Activated T-helper 17 cell treated with anti-CD3 and anti-CD28 coated beads, Interleukin-2, amount 50 U/mL, for 72 hours (primary cell): ENCODE results near the gene ZC2HC1C. TPM values are rescaled to one million over a fixed set of nuclear protein-coding genes. Genes with fewer than 3 reads are reported as not detected.
"Not testable (repeated sequence)": the region's sequence is repeated elsewhere in the genome, so short reads cannot be mapped to it uniquely, and the experiment has no call there.

Source experiments
- ATAC-seq: fragments of 150-1000 bp; cut with Tn5 transposase; replicated peaks from 2 replicates; pipeline ENCODE4 v1.10.0; 2021; ENCODE audit warnings: mild to moderate bottlenecking, moderate library complexity
- H3K27ac Mint-ChIP-seq: one replicate; pipeline ENCODE4 v1.8.0; 2022; ENCODE audit warnings: mixed read lengths
- H3K27me3 Mint-ChIP-seq: one replicate; pipeline ENCODE4 v1.8.0; 2022; ENCODE audit warnings: mixed read lengths
- H3K36me3 Mint-ChIP-seq: one replicate; pipeline ENCODE4 v1.8.0; 2022; ENCODE audit warnings: low read depth, mild to moderate bottlenecking, mixed read lengths
- H3K4me1 Mint-ChIP-seq: one replicate; pipeline ENCODE4 v1.8.0; 2022; ENCODE audit warnings: mixed read lengths
- H3K4me3 Mint-ChIP-seq: one replicate; pipeline ENCODE4 v1.8.0; 2022; ENCODE audit warnings: mild to moderate bottlenecking, mixed read lengths
- H3K9me3 Mint-ChIP-seq: one replicate; pipeline ENCODE4 v1.8.0; 2022; ENCODE audit warnings: mixed read lengths
- total RNA-seq, 2 donors: library from RNA; stranded (reverse); gene quantifications; one replicate each; pipeline ENCODE4 v1.2.3, GENCODE V29; 2022

Gene ZC2HC1C
- total RNA-seq, 2 donors from 2014 or later, result 2.2 to 3.7 TPM

DNA sequence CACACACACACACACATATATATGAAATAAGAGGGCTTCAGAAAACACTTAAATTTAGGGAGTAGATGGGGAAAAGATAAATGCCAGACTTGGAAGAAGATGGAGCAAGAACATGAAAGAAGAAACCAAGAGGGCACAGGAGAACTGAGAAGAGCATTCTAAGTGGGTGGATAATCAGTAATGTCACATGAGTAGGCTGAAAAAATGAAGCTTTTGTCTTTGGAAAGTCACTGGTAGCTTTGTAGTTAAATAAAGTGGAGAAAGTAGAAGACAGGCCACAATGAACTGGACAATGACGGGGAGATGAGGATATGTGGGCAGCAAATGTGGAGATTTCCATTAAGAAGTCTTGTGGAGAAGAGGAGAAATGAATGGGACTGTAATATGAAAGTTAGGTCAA is 2.2 kb upstream of the ZC2HC1C start:
- ATAC-seq, result no peak
- Mint-ChIP-seq H3K9me3 (no peaks in the 10 kb centered on the region), H3K4me1 (no peaks in the 10 kb centered on the region), H3K36me3 (no peaks in the 10 kb centered on the region), H3K27me3 (no peaks in the 10 kb centered on the region), H3K27ac (no peak overlapping the region), H3K4me3 (no peak overlapping the region)

DNA sequence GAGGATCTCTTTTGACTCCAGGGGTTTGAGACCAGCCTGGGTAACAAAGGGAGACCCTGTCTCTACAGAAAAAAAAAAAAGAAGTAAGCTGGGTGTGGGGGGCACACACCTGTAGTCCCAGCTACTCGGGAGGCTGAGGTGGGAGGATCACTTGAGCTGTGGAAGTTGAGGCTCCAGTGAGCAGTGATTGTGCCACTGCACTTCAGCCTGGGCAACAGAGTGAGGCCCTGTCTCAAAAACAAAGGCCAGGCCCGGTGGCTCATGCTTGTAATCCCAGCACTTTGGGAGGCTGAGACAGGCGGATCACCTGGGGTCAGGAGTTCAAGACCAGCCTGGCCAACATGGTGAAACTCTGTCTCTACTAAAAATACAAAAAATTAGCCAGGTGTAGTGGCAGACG is 1.7 kb upstream of the ZC2HC1C start:
- H3K4me1 Mint-ChIP-seq, H3K4me3 Mint-ChIP-seq, H3K36me3 Mint-ChIP-seq, ATAC-seq, H3K27me3 Mint-ChIP-seq, H3K27ac Mint-ChIP-seq, H3K9me3 Mint-ChIP-seq: not testable (repeated sequence)

DNA sequence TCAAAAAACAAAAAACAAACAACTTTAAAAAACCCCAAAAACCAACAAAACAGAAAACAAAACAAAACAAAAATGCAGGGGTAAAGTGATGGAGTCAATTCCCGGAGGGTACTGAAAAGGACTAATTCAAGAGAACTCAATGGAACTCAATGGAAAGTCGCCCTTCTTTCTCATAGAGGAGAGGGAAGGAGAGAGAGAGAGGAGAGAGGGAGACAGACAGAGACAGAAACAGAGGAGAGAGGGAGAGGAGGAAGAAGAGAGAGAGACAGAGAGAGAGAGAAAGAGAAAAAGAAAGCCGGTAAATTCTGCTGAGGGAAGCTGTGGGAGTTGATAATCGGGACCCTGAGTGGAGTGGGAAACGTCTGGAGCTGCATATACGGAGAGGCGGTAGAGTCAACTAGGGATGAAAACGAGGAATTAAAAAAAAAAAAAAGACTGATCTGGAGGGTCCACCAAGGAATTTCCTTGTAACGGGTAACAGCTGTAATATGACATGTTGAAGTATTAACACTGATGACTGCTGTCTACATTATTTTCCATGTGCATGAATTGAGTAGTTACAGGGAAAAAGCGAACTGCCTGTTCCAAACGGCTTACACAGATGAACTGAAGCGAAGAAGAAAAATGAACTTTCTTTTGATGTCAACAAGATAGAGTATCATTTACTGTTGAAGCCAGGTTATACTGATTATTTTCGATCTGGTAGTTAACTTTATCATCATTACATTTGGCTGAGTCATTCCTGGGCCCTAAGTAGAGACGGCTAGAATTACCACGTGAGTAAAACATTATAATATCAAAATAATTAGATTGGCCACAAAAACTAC is 934 bp upstream of the ZC2HC1C start:
- Mint-ChIP-seq H3K36me3 (no peaks in the 10 kb centered on the region), H3K27me3 (no peaks in the 10 kb centered on the region), H3K27ac (no peak overlapping the region), H3K4me3 (no peak overlapping the region), H3K4me1 (no peaks in the 10 kb centered on the region), H3K9me3 (no peaks in the 10 kb centered on the region)
- ATAC-seq, result peak; percentile 13

DNA sequence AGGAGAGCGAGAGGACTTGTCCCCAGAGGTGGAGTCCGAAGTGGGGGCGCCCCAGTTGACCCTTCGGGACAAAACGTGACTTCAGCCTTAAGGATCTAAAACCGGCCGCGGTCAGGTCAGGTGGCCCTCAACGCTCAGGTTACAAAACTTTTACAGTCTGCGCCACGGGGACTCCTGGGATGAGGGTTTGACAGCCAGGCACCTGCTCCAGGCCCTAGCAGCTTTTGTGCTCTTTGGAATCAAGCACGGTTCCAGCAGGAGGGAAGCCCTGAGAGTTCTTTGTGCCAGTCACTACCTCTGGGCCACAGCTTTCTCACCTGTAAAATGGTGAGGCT is 337 bp downstream of the ZC2HC1C start:
- Mint-ChIP-seq H3K36me3 (no peaks in the 10 kb centered on the region), H3K9me3 (no peaks in the 10 kb centered on the region), H3K4me3 (no peak overlapping the region), H3K4me1 (no peaks in the 10 kb centered on the region), H3K27me3 (no peaks in the 10 kb centered on the region), H3K27ac (no peak overlapping the region)
- ATAC-seq, result no peak

DNA sequence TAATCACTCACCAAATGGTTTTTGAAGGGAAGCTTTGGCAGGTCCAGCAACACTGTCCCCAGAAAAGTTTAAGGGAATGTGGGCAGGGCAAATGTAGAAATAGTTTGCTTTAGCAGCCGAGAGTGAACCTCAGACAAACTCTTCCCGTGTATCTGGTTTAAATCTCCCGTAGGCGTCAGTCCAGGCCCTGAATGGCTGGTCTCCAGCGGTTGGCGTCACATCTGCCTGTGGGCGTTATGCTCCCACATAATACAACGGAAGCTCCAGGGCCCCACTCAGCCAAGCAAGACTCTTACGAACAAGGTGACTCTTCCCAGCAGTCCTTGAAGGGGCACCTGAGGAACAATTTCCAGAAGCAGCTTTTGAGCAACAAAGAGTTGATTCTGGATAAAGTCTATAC is 942 bp downstream of the ZC2HC1C start:
- Mint-ChIP-seq H3K4me3 (no peak overlapping the region), H3K27me3 (no peaks in the 10 kb centered on the region), H3K9me3 (no peaks in the 10 kb centered on the region), H3K4me1 (no peaks in the 10 kb centered on the region), H3K27ac (no peak overlapping the region), H3K36me3 (no peaks in the 10 kb centered on the region)
- ATAC-seq, result no peak

DNA sequence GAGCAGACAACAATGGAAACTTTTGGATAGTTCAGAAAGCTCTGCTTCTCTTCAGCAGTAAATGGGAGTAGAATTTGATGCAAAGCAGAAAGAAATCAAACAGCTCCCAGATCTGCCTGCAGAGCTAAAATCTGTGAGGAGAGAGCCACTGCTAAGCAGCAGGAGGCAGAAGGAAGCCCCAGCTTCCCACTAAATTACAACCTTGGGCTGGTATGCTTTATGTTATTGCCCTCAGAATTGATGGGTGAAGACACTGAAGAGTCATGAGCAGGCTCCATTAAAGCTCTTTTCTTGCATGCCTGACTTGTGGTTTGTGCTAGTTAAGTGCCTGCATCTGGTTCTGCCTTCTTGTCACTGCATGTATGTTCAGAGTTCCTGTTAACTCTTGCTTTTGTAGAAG is 8.4 kb downstream of the ZC2HC1C start:
- Mint-ChIP-seq H3K4me3 (no peak overlapping the region), H3K36me3 (peaks cover 8% of the 10 kb centered on the region), H3K27ac (no peak overlapping the region), H3K9me3 (no peaks in the 10 kb centered on the region), H3K4me1 (no peaks in the 10 kb centered on the region), H3K27me3 (no peaks in the 10 kb centered on the region)
- ATAC-seq, result no peak

DNA sequence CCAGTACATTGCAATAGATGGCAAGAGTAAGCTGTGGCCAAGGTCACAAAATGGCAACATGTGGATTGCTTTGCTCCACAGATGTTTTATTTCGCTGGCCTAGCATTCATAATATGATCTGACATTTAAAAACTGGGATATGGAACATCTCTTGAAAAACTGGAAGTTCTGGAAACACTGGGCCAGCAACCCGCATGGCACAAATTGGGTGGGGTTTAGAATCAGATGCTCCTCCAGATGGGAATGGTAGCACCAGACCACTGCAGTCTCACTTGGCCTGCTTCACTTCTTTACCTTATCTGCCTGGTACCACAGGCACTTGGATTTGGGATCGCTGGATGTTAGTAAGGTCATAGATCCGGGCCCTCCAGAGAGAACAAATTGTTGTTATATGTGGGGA is 10.1 kb downstream of the ZC2HC1C start:
- no peaks in the 10 kb centered on the region for H3K27me3 Mint-ChIP-seq
- no peaks in the 10 kb centered on the region for H3K9me3 Mint-ChIP-seq
- peaks cover 25% of the 10 kb centered on the region for H3K36me3 Mint-ChIP-seq
- no peak for ATAC-seq
- no peak overlapping the region for H3K4me3 Mint-ChIP-seq
- H3K4me1 Mint-ChIP-seq, result no peaks in the 10 kb centered on the region
- H3K27ac Mint-ChIP-seq, result no peak overlapping the region

DNA sequence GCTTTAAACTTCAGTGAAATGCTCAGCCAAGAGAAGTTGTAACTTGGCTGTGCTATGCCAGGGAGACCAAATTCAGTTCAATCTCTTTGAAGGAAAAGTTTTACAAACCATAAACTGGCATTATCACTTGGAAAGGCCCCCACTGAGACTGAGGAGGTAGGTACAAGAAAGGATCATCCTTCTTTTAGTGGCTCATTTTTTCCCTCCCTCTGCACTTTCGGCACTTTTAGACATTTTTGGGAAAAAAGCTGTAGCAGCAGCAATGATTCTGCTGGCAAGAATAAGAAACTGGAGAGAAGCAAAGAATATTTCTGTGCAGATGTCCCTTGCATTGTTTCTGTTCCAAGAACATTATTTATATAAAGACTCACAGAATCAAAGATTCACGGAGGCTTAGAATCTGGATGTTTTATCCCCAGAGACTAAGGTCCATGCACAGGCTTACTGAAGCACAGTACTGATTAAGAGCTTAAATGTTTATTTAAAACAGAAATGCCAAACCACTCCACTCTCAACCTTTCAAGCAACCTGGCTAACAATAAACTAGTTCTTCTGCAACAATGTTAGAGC is 12.3 kb downstream of the ZC2HC1C start:
- H3K27ac Mint-ChIP-seq, result no peak overlapping the region
- no peaks in the 10 kb centered on the region for H3K9me3 Mint-ChIP-seq
- peaks cover 47% of the 10 kb centered on the region for H3K36me3 Mint-ChIP-seq
- ATAC-seq, result no peak
- H3K27me3 Mint-ChIP-seq, result no peaks in the 10 kb centered on the region
- no peaks in the 10 kb centered on the region for H3K4me1 Mint-ChIP-seq
- no peak overlapping the region for H3K4me3 Mint-ChIP-seq

DNA sequence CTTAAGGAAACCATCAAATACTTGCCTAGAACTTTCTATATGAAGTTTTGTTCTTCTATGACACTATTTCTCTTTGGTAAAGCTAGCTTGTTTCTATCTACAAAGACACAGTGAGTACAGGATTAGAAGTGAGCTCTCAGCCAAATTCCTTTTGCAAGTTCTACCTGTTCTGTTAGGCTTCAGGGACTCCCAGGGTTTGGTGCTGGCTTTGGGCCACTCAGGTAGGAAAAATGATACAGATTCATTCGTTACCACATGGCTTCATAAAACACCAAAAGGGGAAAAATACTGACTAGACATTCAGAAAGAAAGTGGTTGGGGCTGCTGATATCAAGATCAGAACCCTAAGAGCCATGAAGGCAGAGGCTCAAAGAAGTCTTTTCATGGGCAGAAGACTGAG is 13.8 kb downstream of the ZC2HC1C start:
- no peaks in the 10 kb centered on the region for H3K27me3 Mint-ChIP-seq
- H3K4me3 Mint-ChIP-seq, result no peak overlapping the region
- no peaks in the 10 kb centered on the region for H3K4me1 Mint-ChIP-seq
- H3K27ac Mint-ChIP-seq, result peak overlapping the region; percentile 52
- no peaks in the 10 kb centered on the region for H3K9me3 Mint-ChIP-seq
- ATAC-seq, result no peak
- H3K36me3 Mint-ChIP-seq, result peaks cover 62% of the 10 kb centered on the region

DNA sequence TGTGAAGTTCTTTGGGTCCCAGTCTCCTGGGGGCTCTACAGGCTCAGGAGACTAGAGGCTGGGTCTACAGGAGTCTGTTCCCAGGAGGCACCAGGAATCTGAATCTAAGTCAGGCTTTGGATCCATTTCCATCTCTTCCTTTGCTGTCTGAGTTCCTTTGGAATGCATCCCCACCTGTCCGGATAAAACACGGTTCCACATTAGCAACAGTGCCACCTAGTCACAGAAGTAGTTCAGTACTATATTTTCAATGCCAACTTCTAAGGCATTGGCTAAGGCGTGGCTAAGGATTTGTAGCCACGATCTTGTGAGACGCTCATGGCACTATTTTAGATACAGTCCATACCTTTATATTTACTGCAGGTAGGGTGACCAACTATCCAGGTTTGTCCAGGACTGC is 15.1 kb downstream of the ZC2HC1C start:
- H3K27ac Mint-ChIP-seq, result peak overlapping the region; percentile 52

DNA sequence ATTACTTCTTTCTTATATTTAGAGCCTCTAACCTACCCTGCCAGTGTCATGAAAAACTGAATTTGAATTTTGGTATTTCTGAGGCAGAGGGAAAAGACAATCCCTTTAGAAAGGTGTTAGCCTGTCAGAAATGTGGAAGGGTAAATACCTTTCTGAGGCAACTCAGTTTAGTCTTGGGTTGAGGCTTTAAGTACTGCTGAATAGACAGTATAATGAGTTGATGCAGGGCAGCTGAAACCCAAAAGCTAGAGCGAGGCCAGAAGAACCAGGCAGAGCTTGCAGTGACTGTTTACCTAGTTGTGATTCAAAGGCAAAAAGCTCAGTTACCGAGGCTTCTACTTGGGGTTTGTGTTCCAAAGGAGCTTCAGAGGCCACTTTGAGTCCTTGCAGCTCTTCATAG is 18.7 kb downstream of the ZC2HC1C start:
- Mint-ChIP-seq H3K27ac (no peak overlapping the region), H3K36me3 (peaks cover 89% of the 10 kb centered on the region), H3K27me3 (no peaks in the 10 kb centered on the region), H3K4me3 (no peak overlapping the region), H3K9me3 (no peaks in the 10 kb centered on the region), H3K4me1 (no peaks in the 10 kb centered on the region)
- no peak for ATAC-seq

More for the DNA sequence above, 15.1 kb downstream of the ZC2HC1C start:
- no peaks in the 10 kb centered on the region for H3K9me3 Mint-ChIP-seq
- H3K36me3 Mint-ChIP-seq, result peaks cover 69% of the 10 kb centered on the region
- no peak overlapping the region for H3K4me3 Mint-ChIP-seq
- ATAC-seq, result no peak
- H3K27me3 Mint-ChIP-seq, result no peaks in the 10 kb centered on the region
- H3K4me1 Mint-ChIP-seq, result no peaks in the 10 kb centered on the region

DNA sequence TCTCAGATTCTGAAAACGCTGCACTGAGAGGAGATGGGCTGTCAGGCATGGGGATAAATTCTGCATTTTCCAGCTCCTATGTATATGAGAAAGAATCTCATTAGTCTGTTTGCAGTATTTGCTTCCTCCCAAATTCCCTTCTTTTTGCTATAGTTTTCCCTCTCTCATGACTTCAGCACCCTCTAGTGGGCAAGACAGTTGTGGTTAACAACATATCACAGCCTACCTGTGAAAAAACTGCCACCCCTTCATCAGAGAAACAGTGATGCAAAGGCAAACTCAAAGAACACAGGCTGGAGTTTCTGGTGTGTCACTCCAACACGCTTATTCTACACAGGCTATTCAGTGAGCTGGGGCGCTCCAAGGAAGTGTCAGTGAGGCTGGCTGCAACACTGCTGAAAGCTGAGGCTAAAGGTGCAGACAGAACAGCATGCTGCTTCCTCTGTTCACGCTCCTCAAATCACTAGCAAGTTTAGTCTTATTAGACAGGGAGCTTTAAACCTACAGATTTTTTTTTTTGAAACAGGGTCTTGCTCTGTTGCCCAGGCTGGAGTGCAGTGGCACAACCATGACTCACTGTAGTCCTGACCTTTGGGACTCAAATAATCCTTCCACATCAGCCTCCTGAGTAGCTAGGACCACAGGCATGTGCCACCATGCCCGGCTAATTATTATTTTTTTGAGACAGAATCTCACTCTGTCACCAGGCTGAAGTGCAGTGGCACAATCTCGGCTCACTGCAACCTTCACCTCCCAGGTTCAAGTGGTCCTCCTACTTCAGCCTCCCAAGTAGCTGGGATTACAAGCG is 19.3 kb downstream of the ZC2HC1C start:
- Mint-ChIP-seq H3K27me3 (no peaks in the 10 kb centered on the region), H3K27ac (no peak overlapping the region), H3K36me3 (peaks cover 87% of the 10 kb centered on the region), H3K4me3 (no peak overlapping the region), H3K9me3 (no peaks in the 10 kb centered on the region), H3K4me1 (no peaks in the 10 kb centered on the region)
- peak; percentile 63 for ATAC-seq

DNA sequence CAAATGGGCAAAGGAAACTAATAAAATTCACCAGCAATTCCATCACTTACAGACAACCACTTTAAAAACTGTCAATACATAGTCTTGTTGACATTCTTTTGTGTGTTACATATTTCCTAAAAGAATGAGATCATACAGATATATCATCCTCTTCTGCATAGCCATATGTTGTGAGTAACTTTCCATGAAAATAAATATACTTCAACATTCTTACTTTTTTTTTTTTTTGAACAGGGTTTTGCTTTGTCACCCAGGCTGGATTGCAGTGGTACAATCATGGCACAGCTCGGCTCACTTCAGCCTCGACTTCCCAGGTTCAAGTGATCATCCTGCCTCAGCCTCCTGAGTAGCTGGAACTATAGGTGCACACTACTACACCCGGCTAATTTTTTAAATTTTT is 20.9 kb downstream of the ZC2HC1C start:
- no peaks in the 10 kb centered on the region for H3K9me3 Mint-ChIP-seq
- peaks cover 87% of the 10 kb centered on the region for H3K36me3 Mint-ChIP-seq
- H3K4me3 Mint-ChIP-seq, result no peak overlapping the region
- no peak overlapping the region for H3K27ac Mint-ChIP-seq
- H3K4me1 Mint-ChIP-seq, result no peaks in the 10 kb centered on the region
- no peak for ATAC-seq
- H3K27me3 Mint-ChIP-seq, result no peaks in the 10 kb centered on the region

DNA sequence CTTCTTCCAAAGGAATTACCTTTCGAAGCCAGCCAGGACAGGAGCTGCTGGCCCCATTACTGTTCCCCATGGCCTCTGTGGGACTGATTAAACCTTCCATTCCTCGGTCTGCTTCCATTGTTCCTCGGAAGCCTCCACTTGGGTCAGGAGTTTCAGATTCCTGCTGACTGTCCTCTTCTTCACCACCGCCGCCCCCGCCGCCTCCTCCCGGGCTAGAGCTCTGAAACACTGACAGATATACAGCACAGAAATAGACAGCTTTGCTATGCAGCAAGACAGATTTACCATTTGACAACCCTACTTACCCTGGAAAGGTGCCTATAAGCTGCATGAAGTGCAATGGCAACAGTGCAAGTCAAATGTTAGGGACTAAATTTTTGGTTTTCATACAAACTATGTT is 21.8 kb downstream of the ZC2HC1C start:
- Mint-ChIP-seq H3K27me3 (no peaks in the 10 kb centered on the region), H3K9me3 (no peaks in the 10 kb centered on the region), H3K4me1 (no peaks in the 10 kb centered on the region), H3K27ac (no peak overlapping the region), H3K4me3 (no peak overlapping the region), H3K36me3 (peaks cover 87% of the 10 kb centered on the region)
- ATAC-seq, result no peak

DNA sequence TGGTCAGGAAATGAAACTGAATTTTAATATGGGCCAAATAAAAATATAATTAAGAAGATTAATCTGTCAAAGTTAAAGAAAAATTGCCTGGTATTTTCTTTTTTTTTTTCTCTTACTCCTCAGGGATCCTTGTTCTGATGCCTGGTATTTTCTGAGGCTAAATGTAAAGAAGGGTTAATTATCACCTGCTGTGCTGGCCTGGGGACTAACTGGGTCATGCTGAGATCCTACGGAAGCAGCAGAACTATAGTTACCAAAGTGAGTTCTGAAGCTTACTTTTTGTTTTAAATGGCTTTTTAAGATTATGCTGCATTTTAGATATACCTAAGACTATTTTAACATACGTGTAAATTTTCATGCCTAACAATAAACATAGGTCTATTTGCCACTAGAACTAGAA is 23.3 kb downstream of the ZC2HC1C start:
- no peak overlapping the region for H3K4me3 Mint-ChIP-seq
- H3K36me3 Mint-ChIP-seq, result peaks cover 87% of the 10 kb centered on the region
- H3K9me3 Mint-ChIP-seq, result no peaks in the 10 kb centered on the region
- ATAC-seq, result no peak
- no peak overlapping the region for H3K27ac Mint-ChIP-seq
- no peaks in the 10 kb centered on the region for H3K27me3 Mint-ChIP-seq
- no peaks in the 10 kb centered on the region for H3K4me1 Mint-ChIP-seq
